RWPE2 (cell line): ENCODE data around the gene CADM2.
"Not testable (repeated sequence)": the region's sequence is repeated elsewhere in the genome, so short reads cannot be mapped to it uniquely, and the experiment has no call there.

Source experiments
- ATAC-seq: fragments of 200-7000 bp; cut with Tn5 transposase; 3 replicates; pipeline ENCODE4 v1.9.1; 2021; ENCODE audit warnings: low read depth
- DNase-seq: peaks from one replicate; pipeline ENCODE4 v3.0.0-alpha.2; 2020; ENCODE audit warnings: low spot score
- H3K27ac ChIP-seq: fragments of 450-650 bp; 2 replicates; pipeline ENCODE4 v1.5.1; 2017; ENCODE audit warnings: mild to moderate bottlenecking; ENCODE audit not compliant: poor library complexity, severe bottlenecking
- H3K27me3 ChIP-seq: fragments of 250-450 bp; sonication (Bioruptor Pico); 2 replicates; pipeline ENCODE4 v1.5.1; 2021; ENCODE audit warnings: mild to moderate bottlenecking, moderate library complexity; ENCODE audit not compliant: insufficient read depth, poor library complexity, severe bottlenecking
- H3K36me3 ChIP-seq: fragments of 250-450 bp; sonication (Bioruptor Pico); 2 replicates; pipeline ENCODE4 v1.5.1; 2020; ENCODE audit warnings: low read depth, mild to moderate bottlenecking, moderate library complexity
- H3K4me1 ChIP-seq: fragments of 250-450 bp; sonication (Bioruptor Pico); 2 replicates; pipeline ENCODE4 v1.5.1; 2021; ENCODE audit warnings: mild to moderate bottlenecking, moderate library complexity; ENCODE audit not compliant: insufficient read depth, poor library complexity, severe bottlenecking
- H3K4me3 ChIP-seq: fragments of 250-450 bp; sonication (Bioruptor Pico); 2 replicates; pipeline ENCODE4 v1.5.1; 2021; ENCODE audit warnings: mild to moderate bottlenecking, moderate library complexity; ENCODE audit not compliant: severe bottlenecking
- H3K9me3 ChIP-seq: fragments of 250-450 bp; sonication (Bioruptor Pico); 2 replicates; pipeline ENCODE4 v1.5.1; 2021; ENCODE audit warnings: mild to moderate bottlenecking, moderate library complexity; ENCODE audit not compliant: severe bottlenecking
- TF ChIP-seq, protein P1 (sequence below): fragments of 450-650 bp; IDR thresholded peaks from one replicate; pipeline ENCODE4 v1.5.1; 2017; ENCODE audit warnings: mild to moderate bottlenecking, moderate library complexity; ENCODE audit not compliant: poor library complexity, severe bottlenecking

The CADM2 gene

DNA sequence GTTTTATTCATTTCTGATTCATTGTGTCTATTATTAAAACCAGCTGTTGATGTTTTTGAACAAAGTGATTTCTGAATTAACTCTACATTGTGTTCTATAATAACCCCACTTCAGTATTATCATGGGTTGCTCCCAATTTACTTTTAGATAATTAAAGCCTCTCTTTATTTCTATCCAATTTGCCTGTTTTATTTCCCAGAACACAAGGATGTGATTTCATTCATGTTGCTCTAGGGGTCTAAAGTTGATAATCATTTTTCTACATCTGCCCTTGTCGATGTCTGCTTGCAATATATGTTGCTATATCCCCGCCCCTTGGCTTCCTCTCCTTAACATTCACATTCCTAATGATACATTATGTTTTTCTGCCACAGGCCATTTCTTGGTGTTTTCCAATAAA is 747.3 kb downstream of the CADM2 start:
- ATAC-seq = no peak
- TF ChIP-seq, protein P1, sequence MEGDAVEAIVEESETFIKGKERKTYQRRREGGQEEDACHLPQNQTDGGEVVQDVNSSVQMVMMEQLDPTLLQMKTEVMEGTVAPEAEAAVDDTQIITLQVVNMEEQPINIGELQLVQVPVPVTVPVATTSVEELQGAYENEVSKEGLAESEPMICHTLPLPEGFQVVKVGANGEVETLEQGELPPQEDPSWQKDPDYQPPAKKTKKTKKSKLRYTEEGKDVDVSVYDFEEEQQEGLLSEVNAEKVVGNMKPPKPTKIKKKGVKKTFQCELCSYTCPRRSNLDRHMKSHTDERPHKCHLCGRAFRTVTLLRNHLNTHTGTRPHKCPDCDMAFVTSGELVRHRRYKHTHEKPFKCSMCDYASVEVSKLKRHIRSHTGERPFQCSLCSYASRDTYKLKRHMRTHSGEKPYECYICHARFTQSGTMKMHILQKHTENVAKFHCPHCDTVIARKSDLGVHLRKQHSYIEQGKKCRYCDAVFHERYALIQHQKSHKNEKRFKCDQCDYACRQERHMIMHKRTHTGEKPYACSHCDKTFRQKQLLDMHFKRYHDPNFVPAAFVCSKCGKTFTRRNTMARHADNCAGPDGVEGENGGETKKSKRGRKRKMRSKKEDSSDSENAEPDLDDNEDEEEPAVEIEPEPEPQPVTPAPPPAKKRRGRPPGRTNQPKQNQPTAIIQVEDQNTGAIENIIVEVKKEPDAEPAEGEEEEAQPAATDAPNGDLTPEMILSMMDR = no peak
- no peaks in the 10 kb centered on the region for H3K27me3 ChIP-seq

DNA sequence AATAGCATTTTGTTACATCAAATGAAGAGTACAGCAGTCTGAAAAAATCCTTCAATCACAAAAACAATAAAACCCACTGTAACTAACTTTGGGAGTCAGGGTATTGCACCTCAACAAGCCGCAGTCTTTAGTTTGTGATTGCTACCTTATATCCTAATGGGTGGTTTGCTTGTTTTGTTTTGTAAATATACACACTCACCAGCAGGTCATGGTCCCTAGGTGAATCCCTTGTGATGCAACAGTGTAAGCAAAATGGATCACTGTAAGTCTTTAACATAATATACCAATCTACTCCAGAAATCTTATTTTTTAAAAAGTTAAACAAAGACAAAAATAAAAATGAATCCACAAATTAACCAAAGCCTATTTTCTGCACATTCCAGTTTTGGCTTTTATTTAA is 749.5 kb downstream of the CADM2 start:
- not testable (repeated sequence) for H3K9me3 ChIP-seq, ATAC-seq, H3K36me3 ChIP-seq, H3K27me3 ChIP-seq, H3K4me3 ChIP-seq, DNase-seq, H3K27ac ChIP-seq, H3K4me1 ChIP-seq

More for the DNA sequence above, 747.3 kb downstream of the CADM2 start:
- H3K4me1 ChIP-seq = peaks cover 5% of the 10 kb centered on the region
- no peak for DNase-seq
- no peaks in the 10 kb centered on the region for H3K36me3 ChIP-seq
- H3K4me3 ChIP-seq = no peak overlapping the region
- H3K9me3 ChIP-seq = no peaks in the 10 kb centered on the region
- H3K27ac ChIP-seq = no peak overlapping the region

DNA sequence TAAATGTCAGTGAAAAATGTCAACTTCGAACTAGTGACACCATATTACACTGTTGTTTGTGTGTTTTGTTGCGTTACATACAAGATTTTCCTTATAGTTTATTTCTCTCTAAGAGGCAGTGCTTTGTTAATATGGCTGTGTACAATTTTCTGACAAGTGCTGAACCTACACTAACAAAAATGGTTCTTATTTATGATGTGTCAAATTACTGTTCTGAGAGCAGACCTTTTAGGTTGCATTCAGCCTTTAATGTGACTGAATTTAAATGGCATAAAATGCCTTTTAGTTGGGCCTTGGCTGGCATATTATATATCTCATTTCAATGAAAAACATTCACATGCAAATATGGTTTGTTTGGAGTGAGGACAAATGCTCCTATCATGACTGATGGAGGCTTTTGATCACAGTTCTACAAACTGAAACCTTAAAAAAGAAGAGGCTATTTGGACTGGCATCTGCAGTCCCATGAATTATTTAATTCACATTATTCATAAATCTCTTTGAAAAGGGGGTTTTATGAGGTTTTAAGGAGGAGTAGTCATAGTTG is 750.6 kb downstream of the CADM2 start:
- TF ChIP-seq, protein P1 = no peak
- Histone ChIP-seq H3K27ac (no peak overlapping the region), H3K4me1 (peaks cover 5% of the 10 kb centered on the region), H3K36me3 (no peaks in the 10 kb centered on the region), H3K4me3 (no peak overlapping the region), H3K9me3 (no peaks in the 10 kb centered on the region), H3K27me3 (no peaks in the 10 kb centered on the region)
- ATAC-seq (no peak), DNase-seq (no peak)

DNA sequence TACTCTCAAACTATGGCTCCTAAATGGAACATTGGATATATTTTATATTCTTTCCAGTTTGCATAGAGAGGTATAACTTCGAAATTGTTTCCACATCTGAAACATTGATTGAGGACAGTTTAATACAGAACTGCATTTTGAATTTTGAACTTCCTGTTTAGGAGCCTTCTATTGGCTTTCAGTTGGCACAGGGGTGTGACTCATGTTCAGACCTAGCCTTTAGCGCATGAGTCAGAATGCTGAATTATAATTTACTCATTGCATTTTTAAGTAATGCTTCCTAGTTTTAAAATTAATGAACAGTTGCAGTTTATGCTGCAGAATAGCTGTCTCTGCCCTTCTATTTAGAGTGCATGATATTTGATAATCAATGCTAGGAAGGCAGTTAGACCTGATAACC is 751.7 kb downstream of the CADM2 start:
- peaks cover 5% of the 10 kb centered on the region for H3K4me1 ChIP-seq
- TF ChIP-seq, protein P1 = no peak
- no peaks in the 10 kb centered on the region for H3K9me3 ChIP-seq
- H3K27ac ChIP-seq = no peak overlapping the region
- DNase-seq (no peak), ATAC-seq (peak; percentile 64; the same call in 2 of the 3 replicates)
- no peaks in the 10 kb centered on the region for H3K36me3 ChIP-seq
- no peaks in the 10 kb centered on the region for H3K27me3 ChIP-seq
- no peak overlapping the region for H3K4me3 ChIP-seq

DNA sequence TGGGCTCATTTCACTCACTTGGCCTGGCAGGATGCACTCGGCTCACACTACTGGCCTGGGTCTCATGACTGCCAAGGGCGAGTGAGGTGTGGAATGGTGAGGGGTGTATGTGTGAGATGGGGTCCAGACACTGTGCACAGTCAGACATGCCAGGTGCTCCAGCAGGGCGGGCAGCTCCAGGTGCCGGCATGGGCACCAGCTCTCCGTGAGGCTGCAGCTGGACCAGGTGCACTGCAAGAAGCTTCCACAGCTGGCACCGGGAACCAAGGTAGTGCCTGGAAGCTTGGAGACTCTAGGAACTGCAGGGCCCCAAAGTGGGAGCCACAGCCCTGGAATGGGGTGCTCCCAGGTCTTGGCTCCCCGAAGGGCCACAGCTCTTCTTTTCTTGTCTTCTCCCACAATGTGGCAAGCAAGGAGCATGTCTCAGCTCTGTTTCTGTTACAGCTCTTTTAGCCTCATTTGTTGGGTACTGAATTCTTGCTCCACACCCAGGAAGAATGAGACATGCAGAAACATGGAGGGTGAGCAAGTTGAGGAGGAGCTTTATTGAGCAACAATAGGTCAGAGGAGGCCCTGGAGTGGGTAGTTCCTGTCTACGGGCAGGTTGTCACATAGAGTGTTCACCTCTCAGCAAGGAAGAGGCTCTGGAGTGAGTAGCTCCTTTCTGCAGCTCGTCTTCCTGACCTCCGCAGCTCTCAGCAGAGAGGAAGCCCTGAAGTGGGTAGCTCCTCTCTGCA is 762.8 kb downstream of the CADM2 start:
- Histone ChIP-seq H3K4me1 (peaks cover 17% of the 10 kb centered on the region), H3K9me3 (no peaks in the 10 kb centered on the region), H3K27me3 (no peaks in the 10 kb centered on the region), H3K4me3 (no peak overlapping the region), H3K36me3 (no peaks in the 10 kb centered on the region), H3K27ac (no peak overlapping the region)
- TF ChIP-seq, protein P1 = no peak
- ATAC-seq = no peak
- DNase-seq = no peak
